ENCODE results near the gene CANX.

Gene CANX

GRCh38 chr5:179759581-179760551, 61.1 kb downstream of the CANX start:
- Mint-ChIP-seq H3K27me3 (ENCODE audit: low read depth, poor library complexity) (no peaks in the 10 kb centered on the region), H3K4me3 (no peak overlapping the region), H3K9me3 (no peaks in the 10 kb centered on the region), H3K27ac (peak overlapping the region; percentile 57), H3K36me3 (ENCODE audit: low read depth) (peaks cover 19% of the 10 kb centered on the region), H3K4me1 (peaks cover 52% of the 10 kb centered on the region)
- no peak for TF ChIP-seq CTCF (IDR thresholded peaks at IDR 0.05)
- no peak for DNase-seq

GRCh38 chr5:179762079-179762780, 63.5 kb downstream of the CANX start:
- no peak for DNase-seq

GRCh38 chr5:179762781-179763176, 64.0 kb downstream of the CANX start:
- H3K27ac Mint-ChIP-seq = peak overlapping the region; percentile 24
- H3K27me3 Mint-ChIP-seq (ENCODE audit: low read depth, poor library complexity) = no peaks in the 10 kb centered on the region
- H3K36me3 Mint-ChIP-seq (ENCODE audit: low read depth) = peaks cover 18% of the 10 kb centered on the region
- no peak for TF ChIP-seq CTCF (IDR thresholded peaks at IDR 0.05)
- H3K9me3 Mint-ChIP-seq = no peaks in the 10 kb centered on the region
- no peak overlapping the region for H3K4me3 Mint-ChIP-seq
- DNase-seq = no peak
- H3K4me1 Mint-ChIP-seq = peaks cover 44% of the 10 kb centered on the region

More at GRCh38 chr5:179762079-179762780, 63.5 kb downstream of the CANX start:
- Mint-ChIP-seq H3K4me3 (no peak overlapping the region), H3K9me3 (no peaks in the 10 kb centered on the region), H3K27me3 (ENCODE audit: low read depth, poor library complexity) (no peaks in the 10 kb centered on the region), H3K4me1 (peaks cover 44% of the 10 kb centered on the region), H3K36me3 (ENCODE audit: low read depth) (peaks cover 15% of the 10 kb centered on the region), H3K27ac (peak overlapping the region; percentile 77)
- TF ChIP-seq CTCF (IDR thresholded peaks at IDR 0.05) = no peak

GRCh38 chr5:179763215-179763945, 64.6 kb downstream of the CANX start:
- Mint-ChIP-seq H3K27ac (peak overlapping the region; percentile 24), H3K36me3 (ENCODE audit: low read depth) (peaks cover 21% of the 10 kb centered on the region), H3K9me3 (no peaks in the 10 kb centered on the region), H3K27me3 (ENCODE audit: low read depth, poor library complexity) (no peaks in the 10 kb centered on the region), H3K4me3 (no peak overlapping the region), H3K4me1 (peaks cover 44% of the 10 kb centered on the region)
- TF ChIP-seq CTCF (IDR thresholded peaks at IDR 0.05) = peak; percentile 91
- peak; percentile 53 for DNase-seq

- no peaks in the 10 kb centered on the region for H3K9me3 Mint-ChIP-seq
- no peak overlapping the region for H3K27ac Mint-ChIP-seq
- H3K4me3 Mint-ChIP-seq = no peak overlapping the region
- H3K4me1 Mint-ChIP-seq = peaks cover 44% of the 10 kb centered on the region
- no peak for DNase-seq
- no peaks in the 10 kb centered on the region for H3K27me3 Mint-ChIP-seq (ENCODE audit: low read depth, poor library complexity)
- H3K36me3 Mint-ChIP-seq (ENCODE audit: low read depth) = peaks cover 25% of the 10 kb centered on the region
- TF ChIP-seq CTCF (IDR thresholded peaks at IDR 0.05) = no peak
Measured at GRCh38 chr5:179764056-179764455, 65.3 kb downstream of the CANX start.
